ENCODE measurements around the gene BST1.
A peak's percentile ranks its signal among the peaks of the same experiment; 100 is the strongest.
"Not testable (repeated sequence)": the region's sequence is repeated elsewhere in the genome, so short reads cannot be mapped to it uniquely, and the experiment has no call there.

The BST1 gene

DNA sequence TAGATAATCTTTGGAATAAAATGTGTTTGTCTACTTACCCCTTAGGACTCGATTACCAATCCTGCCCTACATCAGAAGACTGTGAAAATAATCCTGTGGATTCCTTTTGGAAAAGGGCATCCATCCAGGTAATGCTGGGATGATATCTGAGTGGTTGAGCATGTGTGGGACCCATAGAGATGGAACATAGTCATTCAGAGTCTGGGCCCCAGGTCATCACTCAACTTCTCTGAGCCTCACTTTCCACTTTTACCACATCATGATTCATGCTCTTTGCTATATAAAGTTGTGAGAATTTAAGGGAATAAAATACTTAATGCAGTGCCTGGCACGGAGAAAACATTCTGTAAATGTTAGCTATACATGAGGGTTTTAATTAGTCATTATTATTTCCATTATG, 8.9 kb downstream of the BST1 start:
- no peak for DNase-seq (ENCODE audit: low read depth)

DNA sequence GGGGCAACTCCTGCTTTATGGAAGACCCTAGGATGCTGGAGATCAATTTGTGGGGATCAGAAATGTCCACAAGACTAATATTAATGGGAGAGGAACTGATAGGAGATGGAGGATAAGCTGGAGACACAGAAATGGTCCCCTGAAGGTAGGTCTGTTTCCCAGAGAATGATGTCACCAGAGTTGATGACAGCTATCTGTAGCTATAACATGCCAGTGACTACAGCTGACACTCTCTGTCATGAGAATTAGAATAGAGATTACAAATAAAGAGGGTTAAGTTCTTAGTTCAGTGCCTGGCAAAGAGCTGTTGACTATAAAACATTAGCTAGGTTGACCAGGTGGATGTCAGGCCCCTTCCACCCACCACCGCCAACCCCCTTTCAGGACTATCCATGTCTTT, 9.3 kb downstream of the BST1 start:
- no peak for DNase-seq (ENCODE audit: low read depth)

DNA sequence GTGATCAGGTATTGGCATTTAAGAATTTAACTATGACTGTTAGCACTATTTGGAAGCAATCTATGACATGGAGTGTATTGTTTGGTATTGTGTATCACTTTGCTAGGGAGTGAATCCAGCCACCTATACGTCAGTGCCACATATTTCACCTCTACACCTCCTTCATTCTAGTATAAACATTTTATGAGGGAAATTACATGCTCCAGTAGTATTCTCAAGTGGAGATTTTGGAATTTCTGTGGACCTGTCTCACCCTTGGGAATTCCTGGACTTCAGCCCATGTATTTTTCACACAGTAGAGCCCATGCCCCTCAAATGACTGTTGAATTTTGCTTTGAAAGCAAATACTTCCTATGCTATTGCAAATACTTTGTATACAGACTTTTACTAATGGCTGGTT, 11.3 kb downstream of the BST1 start:
- DNase-seq (ENCODE audit: low read depth), result no peak

DNA sequence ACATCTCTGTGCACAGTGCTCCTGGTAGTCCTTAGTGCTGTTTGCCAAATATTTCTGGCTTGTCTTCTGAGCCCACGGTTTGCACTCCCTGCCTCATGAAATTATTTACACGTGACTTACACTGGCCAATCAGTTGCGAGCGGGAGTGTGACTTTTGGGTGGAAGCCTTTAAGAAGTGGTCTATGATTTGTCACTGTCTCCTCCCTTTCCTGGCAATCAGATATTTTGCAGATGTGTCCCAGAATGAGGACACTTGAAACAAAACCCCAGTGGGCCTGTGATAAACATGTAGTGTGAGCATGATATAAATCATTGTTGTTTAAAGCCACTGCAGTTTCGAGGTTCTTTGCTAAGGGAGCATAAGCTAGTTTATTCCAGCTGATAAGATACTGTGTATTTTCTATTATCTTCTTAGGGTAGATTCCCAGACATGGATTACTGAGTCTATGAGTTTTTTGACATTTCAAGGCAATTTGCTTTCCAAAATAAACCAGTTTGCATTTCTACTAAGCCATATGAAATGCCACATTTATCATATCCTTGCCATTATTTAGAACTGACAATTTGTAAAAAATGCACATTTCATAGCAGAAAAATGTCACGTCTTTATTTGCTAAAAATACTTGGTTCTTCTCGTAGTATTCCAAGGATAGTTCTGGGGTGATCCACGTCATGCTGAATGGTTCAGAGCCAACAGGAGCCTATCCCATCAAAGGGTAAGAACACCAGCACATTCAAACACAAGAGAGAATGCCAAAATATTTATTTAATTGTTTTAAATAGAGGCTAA, 12.0 kb downstream of the BST1 start:
- no peak for DNase-seq (ENCODE audit: low read depth)

DNA sequence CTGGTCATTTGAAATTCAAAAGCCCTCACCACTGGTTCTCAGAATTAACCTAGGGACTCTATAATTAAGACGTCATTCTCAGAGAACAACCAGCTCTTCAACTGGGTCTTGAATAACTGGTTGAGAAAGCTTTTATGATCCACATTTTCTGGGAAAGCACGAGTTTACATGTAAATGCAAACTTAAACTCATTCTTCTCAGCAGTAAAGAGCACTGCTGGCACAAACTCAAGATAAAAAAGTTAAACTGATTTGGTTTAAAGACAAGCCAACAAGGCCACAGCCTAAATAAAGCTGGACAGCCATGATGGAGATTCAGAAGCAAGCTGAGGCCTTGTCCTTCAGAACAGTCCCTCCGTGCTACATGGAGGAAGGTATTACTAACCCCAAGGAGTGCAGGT, 13.2 kb downstream of the BST1 start:
- no peak for DNase-seq (ENCODE audit: low read depth)

DNA sequence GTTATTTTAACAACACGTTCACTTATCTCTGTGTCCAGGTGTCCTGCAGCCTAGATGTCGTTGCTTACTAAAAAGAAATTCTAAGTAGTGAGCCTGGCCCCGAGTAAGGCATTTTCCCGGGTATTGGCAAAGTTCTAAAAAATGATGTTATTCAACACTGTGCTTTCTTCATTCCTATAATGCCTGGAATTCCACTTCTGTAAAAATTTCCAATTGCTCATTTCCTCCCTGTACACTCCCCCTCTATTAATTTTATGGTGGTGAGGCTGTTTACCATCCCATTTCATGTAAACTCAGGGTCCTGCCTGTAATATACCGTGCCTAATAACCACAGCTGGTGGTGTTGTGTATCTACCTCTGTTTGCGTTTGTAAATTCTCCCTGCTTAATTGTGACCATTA, 14.2 kb downstream of the BST1 start:
- peak; percentile 46 for DNase-seq (ENCODE audit: low read depth)

DNA sequence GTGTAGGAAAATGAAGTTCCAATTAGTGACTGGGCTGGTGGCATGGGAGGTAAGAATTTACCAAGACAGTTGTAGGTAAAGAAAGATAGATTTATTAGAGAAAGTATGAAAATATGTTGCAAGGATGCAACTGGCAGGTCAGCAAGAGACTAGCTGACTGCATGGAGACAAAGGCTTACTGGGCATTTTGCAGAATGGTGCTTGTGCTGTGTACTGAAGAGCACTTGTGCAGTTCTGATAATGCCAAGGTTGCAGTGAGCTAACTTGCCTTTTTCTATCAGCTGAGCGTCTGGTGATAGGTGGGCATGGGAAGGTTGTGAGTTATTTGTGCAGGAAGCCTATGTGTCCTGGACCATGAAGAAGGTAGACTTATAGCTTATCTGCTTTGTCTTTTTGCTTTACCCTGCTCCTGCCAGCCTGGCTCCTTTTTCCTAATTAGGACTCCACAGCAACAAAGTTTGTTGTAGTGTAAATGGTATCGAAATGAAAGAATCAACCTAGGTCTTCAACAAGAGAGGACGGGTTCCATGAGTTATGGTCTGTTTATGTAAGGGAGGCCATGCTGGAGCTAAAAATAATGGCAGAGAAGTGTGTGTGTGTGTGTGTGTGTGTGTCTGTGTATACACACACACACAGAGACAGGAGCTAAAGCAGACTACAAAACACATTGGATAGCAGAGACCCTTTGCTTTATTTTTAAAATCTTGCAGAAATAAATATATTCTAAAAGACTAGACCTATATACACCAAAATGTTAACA, 15.0 kb downstream of the BST1 start:
- no peak for DNase-seq (ENCODE audit: low read depth)

DNA sequence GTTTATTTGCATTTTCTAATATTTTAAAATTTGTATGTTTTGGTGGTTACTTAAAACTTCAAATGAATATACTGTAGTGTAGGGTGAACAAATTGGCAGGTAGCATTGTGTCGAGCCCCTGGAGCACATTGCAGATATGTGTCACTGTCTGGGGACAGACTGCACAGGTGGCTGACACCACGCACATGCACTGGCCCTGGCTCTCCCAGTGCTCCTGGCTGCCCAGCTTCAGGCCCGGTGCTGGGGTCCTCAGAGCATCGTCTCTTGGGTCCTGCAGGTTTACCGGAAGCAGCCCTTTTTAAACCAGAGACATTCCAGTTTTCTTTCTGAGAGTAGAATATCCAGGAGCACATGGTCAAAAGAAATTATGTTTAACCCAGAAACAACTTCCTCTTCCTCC, 15.6 kb downstream of the BST1 start:
- no peak for DNase-seq (ENCODE audit: low read depth)

DNA sequence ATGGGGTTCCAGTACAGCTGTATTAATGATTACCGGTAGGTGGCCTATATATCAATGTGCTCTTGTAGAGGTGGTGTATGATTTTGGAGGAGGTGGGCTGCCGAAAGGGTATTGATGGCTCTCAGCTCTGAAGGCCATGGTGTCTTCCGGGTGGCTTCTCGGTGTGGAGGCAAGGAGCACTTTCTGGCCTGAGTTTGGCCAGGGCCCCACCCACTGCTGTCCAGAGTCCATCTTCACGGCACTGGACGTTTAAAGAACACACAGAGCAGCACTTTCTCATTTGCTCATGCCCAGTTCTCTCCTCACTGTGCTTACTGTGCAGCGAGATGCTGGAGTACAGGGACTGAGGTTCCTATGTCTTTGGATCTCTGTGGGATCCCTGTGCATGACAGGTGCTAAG, 16.1 kb downstream of the BST1 start:
- no peak for DNase-seq (ENCODE audit: low read depth)

DNA sequence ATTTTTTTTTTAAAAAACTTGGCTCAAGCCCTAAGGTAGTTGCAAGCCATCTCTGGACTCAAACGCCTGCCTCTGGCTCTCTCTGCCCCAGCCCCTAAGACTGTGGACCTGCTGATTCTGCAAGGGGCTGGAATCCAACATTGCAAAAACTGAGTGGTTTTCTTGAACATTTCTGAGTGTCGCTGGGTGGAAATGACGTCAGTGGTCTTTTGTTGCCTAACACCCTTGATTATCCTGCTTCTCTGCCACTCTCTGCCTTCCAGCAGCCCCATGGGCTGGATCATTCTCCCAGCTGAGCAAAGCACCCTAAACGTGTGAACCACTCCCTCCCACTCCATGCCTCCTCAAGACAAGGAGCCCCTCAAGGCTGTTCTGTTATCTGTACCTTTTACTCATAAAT, 16.6 kb downstream of the BST1 start:
- no peak for DNase-seq (ENCODE audit: low read depth)

DNA sequence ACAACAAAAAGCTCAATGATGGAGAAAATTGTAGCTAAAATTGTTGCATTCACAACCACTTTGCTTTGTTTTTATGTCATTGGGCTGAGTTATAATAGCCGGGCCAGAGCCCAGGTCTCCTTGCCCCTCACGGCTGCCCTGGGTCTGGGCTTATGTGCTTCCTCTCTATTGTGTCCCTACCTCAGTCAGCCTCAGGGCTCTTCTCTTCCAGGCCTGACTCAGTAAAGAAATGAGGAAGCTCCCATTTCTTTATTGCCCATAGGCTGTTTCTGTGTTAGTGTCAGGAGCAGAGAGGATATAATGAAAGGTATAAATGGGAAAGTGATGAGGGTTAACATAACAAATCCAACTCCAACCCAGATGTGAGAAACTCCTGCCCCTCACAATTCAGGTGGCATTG, 18.0 kb downstream of the BST1 start:
- no peak for DNase-seq (ENCODE audit: low read depth)

DNA sequence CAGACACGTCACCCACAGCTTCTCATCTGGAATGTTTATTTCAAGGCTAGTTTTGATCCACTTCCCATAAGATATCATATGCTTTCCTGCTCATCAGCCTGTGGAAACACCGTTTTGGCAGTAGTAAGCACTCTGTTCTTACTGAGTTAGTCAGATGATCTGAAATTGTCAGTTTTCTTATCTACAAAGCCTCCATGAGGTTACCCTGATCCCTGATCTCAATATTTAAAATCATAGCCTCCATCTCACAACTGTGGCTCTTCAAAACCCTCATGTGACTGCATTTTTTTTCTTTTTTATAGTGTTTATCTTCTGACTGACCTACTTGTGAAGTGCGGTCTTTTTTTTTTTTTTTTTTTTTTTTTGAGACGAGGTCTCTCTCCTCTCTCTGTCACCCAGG, 22.7 kb downstream of the BST1 start:
- DNase-seq (ENCODE audit: low read depth), result no peak

DNA sequence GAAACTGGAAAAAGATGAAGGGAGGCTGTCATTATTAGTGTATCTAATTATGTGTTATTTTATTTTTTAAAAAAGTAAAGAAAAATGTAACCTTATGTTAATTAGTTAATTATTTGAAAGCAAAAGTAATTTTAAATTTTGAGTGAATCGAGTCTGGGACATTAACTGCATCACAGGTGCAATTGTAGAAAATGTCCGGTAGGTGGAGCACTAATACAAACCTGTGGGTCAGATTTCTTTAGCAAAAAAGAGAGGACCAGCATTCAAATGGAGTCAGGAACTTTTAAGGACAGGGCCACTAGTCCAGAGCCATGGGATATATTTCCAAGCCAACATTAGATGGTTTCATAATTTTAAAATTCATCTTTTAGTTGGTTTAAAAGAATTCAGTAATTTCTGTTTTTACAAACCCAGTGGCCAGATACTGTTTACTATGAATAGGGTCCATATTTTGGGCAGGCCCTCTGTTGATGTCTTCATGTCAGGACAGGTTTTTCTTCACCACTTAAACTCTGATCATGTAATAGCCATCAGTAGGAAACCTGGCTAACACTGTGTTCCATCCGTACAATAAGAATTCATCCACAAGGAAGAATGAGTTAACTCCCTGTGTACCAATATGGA, 27.2 kb downstream of the BST1 start:
- no peak for DNase-seq (ENCODE audit: low read depth)

DNA sequence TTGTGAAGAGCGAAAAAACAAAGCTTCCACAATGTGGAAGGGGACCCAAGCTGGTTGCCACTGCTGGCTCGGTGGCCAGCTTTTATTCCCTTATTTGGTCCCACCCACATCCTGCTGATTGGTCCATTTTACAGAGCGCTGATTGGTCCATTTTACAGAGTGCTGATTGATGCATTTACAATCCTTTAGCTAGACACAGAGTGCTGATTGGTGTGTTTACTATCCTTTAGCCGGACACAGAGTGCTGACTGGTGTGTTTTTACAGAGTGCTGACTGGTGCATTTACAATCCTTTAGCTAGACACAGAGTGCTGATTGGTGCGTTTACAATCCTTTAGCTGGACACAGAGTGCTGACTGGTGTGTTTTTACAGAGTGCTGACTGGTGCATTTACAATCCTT, 30.2 kb downstream of the BST1 start:
- not testable (repeated sequence) for DNase-seq (ENCODE audit: low read depth)

DNA sequence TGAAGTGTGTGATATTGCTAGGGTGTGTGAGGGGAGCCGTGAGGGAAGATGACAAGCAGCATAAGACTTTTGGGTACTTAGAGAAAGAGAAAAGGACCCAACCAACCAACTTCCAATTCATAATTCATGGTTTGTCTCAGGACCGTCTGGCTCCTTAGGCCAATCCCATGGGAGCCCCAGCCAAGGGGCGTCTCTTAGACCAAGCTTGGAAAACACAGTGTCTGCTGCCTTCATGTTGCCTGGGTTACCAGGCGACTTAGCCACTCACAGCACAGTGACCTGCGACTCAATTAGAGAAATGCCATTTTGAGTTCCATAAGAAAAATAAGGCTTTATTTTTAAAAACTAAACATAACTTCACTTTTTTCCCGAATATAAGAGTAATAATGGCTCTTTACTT, 32.7 kb downstream of the BST1 start:
- no peak for DNase-seq (ENCODE audit: low read depth)

DNA sequence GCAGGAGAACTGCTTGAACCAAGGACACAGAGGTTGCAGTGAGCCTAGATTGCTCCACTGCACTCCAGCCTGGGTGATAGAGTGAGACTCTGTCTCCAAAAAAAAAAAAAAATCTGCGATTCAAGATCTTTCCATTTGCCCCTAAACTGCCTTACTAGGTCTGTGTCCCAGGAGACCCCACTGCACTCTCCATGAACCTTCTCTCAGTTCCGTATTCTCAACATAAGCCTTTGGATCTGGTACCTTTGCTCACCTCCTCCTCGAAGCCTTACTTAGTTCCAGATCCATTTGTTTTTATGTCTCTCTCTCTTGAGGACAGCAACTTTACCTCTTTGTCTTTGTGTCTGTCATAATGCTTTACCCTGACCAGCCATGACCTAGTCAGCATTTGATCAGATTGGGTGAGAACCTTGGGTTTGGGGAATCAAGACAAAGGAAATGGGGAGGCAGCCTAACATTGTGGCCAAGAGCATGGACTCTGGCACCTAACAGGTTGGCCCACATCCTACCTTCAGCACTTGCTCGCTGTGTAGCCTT, 33.7 kb downstream of the BST1 start:
- no peak for DNase-seq (ENCODE audit: low read depth)

DNA sequence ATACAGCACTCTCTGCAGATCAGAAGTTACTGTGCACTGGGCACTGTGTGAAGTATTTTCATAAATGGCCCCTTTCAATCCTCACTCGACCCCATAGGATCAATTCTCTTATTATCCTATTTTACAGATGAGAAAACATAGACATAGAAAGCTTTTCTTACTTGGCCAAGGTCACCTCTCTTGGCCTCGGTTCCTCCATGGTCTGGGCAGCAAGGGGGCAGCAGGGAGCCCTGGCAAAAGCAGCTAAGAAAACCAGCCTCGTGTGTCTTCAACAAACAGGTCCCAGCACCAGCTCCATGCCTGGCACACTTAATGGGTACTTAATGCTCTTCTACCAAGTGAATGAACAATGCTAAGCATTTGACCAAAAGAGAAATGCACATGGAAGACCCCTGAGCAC, 34.4 kb downstream of the BST1 start:
- no peak for DNase-seq (ENCODE audit: low read depth)

DNA sequence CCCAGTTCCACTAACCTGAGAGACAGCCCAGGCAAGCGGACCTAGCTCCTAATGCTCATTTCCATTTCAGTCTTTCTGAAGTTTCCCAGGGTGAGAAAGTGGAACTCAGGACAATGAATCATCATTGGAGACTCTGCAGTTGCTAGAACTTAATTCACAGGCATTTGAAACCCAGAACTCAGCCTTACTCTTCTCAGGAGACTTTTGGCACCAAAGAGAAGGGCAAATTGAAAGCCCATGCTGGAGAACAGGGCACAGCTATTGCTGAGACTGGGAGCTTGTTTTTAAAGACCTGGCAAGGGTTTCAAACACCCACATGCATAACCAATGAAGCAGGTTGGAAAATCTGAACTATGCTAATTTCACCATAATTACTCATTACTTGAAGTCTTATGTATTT, 36.0 kb downstream of the BST1 start:
- no peak for DNase-seq (ENCODE audit: low read depth)

DNA sequence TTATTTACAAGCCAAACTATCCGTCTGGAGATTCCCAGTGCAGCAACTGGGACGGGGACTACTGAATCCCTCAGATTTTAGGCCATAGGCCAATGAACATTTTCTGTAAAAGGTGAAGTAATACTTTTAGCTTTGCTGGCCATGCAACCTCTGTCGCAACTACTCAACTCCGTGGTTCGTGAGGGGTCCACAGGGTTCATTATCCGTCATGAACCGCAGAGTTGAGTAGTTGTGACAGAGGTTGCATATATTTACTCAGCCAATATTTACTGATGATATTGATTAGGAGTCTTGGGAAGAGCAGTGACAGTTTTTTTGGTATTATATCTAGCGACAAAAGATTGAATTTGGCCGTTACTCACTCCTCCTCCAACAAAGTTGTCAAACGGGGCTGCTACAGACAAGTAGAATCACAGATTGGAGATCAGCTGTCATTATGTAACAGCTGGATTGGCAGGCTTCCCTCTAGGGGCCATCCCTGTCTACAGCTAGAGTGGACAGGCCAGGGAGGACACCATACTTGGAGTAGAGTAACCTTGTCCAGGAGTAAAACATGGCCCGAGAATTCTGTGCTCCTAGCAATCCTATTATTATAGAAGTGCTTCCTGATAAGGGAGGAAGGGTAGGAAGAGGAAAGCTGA, 38.0 kb downstream of the BST1 start:
- no peak for DNase-seq (ENCODE audit: low read depth)

DNA sequence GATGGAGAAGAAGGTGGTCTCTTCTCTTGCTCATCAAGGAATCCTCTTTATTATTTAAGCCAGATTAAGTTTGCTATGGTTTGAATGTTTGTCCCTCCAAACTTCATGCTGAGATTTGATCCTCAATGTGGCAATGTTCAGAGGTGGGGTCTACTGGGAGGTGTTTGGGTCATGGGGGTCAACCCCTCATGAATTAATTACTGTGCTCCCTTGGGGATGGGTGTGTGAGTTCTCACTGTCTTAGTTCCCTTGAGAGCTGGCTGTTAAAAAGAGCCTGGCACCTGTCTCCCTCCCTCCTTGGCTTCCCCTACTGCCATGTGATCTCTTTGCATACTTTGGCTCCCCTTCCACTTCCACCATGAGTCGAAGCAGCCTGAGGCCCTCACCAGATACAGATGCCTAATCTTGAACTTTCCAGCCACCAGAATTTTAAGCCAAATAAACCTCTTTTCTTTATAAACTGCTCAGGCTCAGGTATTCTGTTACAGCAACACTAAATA, 39.3 kb downstream of the BST1 start:
- no peak for DNase-seq (ENCODE audit: low read depth)

DNA sequence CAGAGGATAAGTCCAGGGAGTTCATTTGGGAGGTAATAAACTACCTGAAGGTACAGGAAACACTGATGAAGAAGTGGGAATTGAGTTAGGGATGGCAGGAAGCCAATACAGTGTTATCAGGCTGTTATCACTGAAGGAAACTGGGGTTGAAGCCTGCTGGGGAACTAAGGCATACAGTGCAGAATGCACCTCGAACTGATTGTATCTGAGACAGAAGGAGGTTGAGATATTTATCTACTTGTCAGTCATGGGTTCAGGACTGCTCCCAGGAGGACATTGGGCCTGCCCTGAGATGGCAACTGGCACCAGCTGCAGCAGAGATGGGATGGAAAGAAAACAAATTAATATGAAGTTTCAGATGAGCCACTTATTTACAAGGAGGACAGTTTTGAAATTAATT, 39.8 kb downstream of the BST1 start:
- no peak for DNase-seq (ENCODE audit: low read depth)

DNA sequence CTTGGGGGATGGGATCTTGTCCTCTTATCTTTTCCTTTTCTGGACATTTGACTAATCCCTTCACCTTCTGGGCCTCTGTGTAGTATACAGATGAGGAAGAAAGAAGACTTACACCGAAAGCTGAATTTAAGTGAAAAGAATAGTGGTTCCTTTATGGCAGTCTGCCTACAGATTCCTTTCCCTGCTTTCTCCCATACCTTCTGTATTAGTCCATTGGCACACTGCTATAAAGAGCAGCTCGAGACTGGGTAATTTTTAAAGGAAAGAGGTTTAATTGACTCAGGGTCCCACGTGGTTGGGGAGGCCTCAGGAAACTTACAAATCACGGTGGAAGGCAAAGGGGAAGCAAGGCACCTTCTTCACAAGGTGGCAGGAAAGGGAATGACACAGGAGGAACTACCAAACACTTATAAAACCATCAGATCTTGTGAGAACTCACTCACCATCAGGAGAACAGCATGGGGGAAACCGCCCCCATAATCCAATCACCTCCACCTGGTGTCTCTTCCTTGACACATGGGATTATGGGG, 41.2 kb downstream of the BST1 start:
- no peak for DNase-seq (ENCODE audit: low read depth)
